HG03097 (cell line): ENCODE results near the gene TIPARP.
A peak's percentile ranks its signal among the peaks of the same experiment; 100 is the strongest.
"Not testable (repeated sequence)": the region's sequence is repeated elsewhere in the genome, so short reads cannot be mapped to it uniquely, and the experiment has no call there.

Experiments used
- ATAC-seq: cut with Tn5 transposase; IDR thresholded peaks from one replicate; pipeline ENCODE4 v1.9.1; 2021; ENCODE audit not compliant: unreplicated experiment, low FRiP score

The TIPARP gene

GRCh38 chr3:156644958-156645357, 29.4 kb upstream of the TIPARP start:
- no peak for ATAC-seq

GRCh38 chr3:156646958-156647357, 27.4 kb upstream of the TIPARP start:
- ATAC-seq, result no peak

- ATAC-seq, result no peak
These were observed 26.3 kb upstream of the TIPARP start for GRCh38 chr3:156648086-156648485.

GRCh38 chr3:156649681-156650080, 24.7 kb upstream of the TIPARP start:
- no peak for ATAC-seq

DNA sequence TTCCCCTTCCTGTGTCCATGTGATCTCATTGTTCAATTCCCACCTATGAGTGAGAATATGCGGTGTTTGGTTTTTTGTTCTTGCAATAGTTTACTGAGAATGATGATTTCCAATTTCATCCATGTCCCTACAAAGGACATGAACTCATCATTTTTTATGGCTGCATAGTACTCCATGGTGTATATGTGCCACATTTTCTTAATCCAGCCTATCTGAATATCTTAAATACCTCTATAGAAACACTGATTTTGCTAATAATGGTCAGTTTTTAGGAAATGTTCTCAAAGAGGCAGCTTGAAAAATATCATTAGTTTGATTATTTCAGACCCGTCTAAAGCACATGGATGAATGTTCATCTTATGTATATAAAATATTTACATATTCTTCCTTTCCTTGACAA, 21.7 kb upstream of the TIPARP start:
- not testable (repeated sequence) for ATAC-seq

DNA sequence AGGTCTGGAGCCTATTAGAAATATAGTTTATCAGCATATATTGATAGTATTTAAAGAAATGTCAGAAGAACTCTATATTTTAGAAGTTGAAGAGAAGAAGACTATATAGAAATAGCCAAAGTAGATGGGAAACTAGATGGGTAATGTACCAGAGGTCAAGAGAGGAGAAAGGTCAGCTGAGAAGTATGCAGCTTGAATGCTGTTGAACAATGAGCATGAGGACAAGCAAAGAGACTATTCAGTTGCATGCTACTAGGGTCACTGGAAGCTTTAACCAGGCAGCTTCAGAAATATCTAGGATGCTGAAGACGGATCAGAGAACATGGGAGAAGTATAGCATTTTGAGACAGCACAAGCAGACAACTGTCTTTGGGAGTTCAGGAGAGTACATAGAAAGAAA, 19.6 kb upstream of the TIPARP start:
- no peak for ATAC-seq

DNA sequence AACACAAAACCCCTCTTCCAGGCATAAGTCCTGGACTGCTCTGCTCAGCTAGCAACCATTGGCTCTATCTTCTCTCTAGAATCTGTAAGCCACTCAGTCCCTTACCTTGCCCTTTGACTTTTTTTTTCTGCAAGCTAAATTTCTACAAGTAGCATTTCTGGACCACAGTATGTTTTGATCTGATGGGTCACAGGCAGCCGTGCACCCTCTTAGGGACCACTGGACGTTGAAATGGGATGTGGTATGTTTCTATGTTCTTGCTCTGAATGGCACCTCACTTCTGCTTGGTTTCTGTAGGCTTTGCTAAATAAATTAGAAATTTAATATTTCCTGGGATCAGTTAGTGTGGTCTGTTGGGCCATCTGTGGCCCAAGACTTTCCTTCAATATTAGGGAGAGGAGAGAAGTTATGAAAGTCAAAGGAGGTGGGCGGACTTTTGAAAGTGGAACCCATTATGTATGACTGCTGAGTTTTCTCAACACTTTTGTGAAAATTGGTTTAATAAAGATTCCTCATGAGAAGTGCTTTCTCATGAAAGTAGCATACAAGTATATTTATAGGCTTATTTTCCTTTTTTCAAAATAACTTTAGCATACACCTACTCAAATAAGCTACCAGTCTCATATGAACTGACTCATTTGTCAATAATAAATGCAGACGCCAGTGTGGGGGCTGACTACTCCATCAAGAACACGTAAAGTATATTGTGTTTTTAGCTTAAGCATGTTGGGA, 18.4 kb upstream of the TIPARP start:
- no peak for ATAC-seq

GRCh38 chr3:156657440-156657839, 16.9 kb upstream of the TIPARP start:
- ATAC-seq, result no peak

DNA sequence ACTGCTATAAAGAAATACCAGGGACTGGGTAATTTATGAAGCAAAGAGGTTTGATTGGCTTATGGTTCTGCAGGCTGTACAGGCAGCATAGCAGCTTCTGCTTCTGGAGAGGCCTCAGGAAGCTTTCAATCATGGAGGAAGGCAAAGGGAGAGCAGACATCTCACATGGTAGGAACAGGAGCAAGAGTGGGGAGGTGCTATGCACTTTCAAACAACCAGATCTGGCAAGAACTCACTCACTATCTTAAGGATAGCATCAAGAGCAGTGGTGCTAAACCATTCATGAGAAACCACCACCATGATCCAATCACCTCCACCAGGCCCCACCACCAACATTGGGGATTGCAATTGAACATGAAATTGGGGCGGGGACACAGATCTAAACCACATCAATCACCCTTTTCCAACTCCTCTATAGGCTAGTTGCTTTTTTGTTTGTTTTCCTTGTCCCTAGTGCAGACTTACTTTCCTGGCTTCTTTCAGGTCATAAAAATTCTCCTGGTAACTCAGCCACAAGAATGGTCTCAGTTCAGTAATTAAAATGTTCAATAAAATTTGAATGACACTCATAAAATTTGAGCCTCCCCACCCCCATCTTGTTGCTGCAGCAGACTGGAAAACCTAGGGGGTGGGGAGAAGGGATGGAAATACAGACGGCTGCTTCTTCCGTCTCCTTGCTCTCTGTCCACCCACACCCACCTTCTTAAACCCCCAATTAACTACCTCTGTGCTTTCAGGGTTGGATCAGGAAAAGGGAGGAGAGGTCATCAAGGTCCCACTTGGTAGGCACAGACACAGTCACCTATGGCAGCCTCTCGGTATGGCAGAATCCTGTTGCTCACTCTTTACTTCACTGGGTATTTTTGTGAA, 16.3 kb upstream of the TIPARP start:
- no peak for ATAC-seq

DNA sequence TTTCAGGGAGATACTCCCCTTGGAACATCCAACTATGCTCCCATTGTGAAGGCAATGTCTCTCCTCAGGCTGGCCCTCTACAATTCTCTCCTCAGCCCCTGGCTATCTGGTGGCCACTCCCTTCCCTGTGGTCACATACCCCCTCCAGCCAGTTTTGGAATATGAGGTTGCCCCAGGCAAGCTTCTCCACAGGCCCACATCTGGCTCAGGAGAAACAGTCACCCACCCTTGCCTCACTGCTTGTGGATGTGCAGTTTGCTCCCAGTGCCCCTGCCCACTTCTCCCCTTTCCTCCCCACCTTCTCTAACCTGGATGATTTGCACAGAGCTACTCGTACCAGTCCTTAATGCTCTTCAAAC, 15.7 kb upstream of the TIPARP start:
- ATAC-seq, result no peak

DNA sequence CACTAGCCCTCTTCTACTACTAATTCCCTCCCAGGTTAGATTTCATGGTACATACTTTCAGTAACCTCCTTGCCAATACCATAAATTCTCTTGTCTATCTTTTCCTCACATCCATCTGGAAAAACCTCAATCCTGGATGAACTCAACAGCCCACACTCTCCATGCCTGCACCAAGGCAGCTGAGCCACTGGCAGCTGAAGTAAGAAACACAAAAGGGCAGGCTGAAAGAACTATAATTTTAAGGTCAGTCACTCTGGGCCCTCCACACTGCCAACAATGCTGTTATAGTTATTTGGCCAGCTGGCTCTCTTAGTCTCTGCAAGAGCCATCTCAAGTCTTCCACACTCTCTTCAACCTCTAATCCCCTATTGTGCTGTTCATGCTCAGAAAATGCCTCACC, 15.1 kb upstream of the TIPARP start:
- no peak for ATAC-seq

- ATAC-seq, result no peak
These were observed 13.2 kb upstream of the TIPARP start for GRCh38 chr3:156661155-156661554.

DNA sequence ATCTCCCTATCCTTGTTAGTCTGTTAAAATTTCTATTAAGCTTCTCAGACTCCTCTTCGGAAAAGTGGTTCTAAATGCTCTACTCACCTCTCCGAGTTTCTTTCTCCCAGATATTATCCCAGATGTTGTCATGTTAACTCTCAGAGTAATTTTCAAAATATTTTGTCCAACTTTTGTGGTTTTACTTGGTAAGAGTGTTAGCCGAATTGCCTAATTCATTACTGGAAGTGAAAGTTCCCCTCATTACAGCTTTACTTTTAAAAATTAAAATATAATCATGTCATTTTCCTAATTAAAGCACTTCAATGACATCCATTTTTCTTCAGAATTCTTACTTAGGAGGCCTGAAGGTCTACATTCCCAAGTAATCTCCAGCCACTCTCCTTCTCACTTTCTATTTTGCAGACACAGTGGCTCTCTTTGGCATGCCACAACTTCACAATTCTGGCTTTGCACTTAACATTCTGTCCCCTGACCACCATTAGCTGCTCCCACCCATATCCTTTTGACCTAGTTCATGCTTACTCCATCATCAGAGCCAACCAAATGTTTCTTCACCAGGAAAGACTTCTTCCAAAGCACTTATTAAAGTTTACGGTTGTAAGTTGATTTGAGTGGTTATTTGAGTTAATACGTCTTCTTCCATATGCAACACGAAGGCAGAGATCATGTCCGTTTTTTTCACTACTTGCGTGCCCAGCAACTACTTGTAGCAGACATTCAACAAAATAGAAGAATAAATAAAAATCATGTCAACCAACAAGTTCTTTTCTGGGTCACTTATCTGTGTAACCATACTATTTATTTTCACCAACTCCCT, 10.2 kb upstream of the TIPARP start:
- no peak for ATAC-seq

DNA sequence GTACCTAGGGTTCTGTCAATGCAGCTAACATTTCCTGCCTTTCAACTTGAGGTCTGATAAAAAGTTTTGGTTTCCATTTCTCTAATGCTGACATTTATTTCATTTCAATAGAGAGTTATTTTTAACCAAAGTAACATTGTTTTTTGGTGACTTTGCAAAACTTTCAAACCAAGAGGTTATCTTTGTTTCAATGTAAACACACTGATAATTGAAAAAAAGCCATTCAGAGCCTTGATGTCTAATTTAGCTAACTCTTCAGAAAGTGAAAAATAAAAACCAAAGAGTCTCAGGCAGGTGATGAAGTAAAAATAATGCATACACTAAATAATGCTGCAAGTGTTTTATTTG, 9.6 kb upstream of the TIPARP start:
- peak; percentile 60 for ATAC-seq

DNA sequence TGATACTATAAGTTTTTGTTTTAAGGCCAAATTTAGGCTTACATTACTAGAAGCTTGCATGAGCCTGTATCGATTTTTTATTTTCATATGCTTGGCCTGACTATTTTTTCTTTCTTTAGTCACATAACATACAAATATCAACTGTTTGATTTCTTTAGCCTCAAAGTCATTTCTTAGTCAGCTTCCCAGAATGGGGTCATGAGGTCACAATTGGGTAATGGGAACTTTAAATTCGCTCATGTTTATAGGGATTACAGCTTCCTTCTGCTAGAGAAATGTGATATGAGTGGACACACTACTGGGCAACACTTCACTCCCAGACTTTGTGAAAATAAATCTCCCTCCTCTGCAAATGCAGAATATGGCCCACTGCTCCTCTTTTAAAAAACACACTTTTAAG, 9.1 kb upstream of the TIPARP start:
- ATAC-seq, result no peak

GRCh38 chr3:156666073-156666472, 8.3 kb upstream of the TIPARP start:
- no peak for ATAC-seq

GRCh38 chr3:156668073-156668763, 6.2 kb upstream of the TIPARP start:
- ATAC-seq, result no peak

DNA sequence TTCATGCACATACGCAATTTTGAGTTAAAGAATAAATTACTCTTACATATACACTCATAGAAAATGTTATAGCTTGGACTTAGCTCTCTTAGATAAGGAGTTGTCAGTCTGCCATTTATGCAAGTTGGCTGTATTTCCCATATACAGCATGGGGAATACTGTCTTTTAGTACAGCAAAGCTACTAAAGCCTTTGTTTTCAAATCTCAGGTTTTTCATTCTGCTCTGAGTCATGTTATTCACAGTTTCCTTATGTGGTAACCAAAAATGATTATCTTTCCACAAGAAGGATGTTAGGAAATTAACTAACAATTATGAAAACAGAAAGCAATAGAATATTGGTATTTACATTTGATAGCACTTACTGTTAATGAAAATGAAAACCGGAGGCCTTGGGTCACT, 4.3 kb upstream of the TIPARP start:
- no peak for ATAC-seq

- ATAC-seq, result no peak
These were observed 3.7 kb upstream of the TIPARP start for GRCh38 chr3:156670652-156671051.

DNA sequence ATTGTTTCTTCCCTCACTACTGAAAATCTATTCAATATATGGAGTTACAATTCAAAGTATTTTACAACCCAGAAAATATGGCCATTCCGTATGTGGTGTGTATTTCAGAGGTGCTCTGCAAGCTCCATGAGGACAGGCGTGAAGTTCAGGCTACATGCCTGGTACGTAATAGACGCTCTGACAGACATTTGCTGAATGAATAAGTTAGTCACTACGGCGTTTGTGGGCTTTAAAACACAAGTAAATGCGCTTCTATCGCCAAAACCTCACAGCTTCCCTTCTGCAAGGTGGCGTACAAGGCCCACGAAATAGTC, 701 bp upstream of the TIPARP start:
- no peak for ATAC-seq
